HepG2 (cell line): ENCODE results near the gene DHX8. TPM values are rescaled to one million over a fixed set of nuclear protein-coding genes. Genes with fewer than 3 reads are reported as not detected.

Experiments used
- ATF7-NPFF ChIP-seq: sonication (generic); formaldehyde crosslinking; IDR thresholded peaks from 2 replicates; pipeline ENCODE4 v1.8.1; 2023; ENCODE audit warnings: mild to moderate bottlenecking, low read depth, missing genetic modification reagents, moderate library complexity
- CC2D1A ChIP-seq: sonication (generic); formaldehyde crosslinking; IDR thresholded peaks from 2 replicates; pipeline ENCODE4 v1.8.1; 2023; ENCODE audit warnings: mild to moderate bottlenecking, missing genetic modification reagents
- CCAR2 ChIP-seq: fragments of 200-400 bp; formaldehyde crosslinking; optimal IDR thresholded peaks from 2 replicates; pipeline ENCODE3; 2018; ENCODE audit warnings: low read depth, mild to moderate bottlenecking, low read length, moderate library complexity
- ELF1 ChIP-seq: sonication (generic); formaldehyde crosslinking; IDR thresholded peaks from 2 replicates; pipeline ENCODE4 v1.4.0; 2020; ENCODE audit warnings: missing genetic modification reagents
- GTF3A ChIP-seq: sonication (generic); formaldehyde crosslinking; conservative IDR thresholded peaks from 2 replicates; pipeline ENCODE4 v1.4.0; 2020; ENCODE audit warnings: mild to moderate bottlenecking, missing genetic modification reagents
- MXI1 ChIP-seq: IDR thresholded peaks from 3 replicates; pipeline ENCODE4 v1.6.1; 2012; ENCODE audit warnings: low read depth, low read length, inconsistent platforms, borderline replicate concordance
- RNF219 ChIP-seq: sonication (generic); formaldehyde crosslinking; IDR thresholded peaks from 2 replicates; pipeline ENCODE4 v1.5.0; 2020; ENCODE audit warnings: mild to moderate bottlenecking, missing genetic modification reagents
- SIX1 ChIP-seq: sonication (generic); formaldehyde crosslinking; IDR thresholded peaks from 2 replicates; pipeline ENCODE4 v1.4.0; 2020; ENCODE audit warnings: missing genetic modification reagents, borderline replicate concordance
- TOPORS ChIP-seq: sonication (generic); formaldehyde crosslinking; IDR thresholded peaks from 2 replicates; pipeline ENCODE4 v1.8.0; 2023; ENCODE audit warnings: mild to moderate bottlenecking, missing genetic modification reagents
- ZNF234 ChIP-seq: sonication (generic); formaldehyde crosslinking; conservative IDR thresholded peaks from 2 replicates; pipeline ENCODE4 v1.5.1; 2020; ENCODE audit warnings: mild to moderate bottlenecking, missing genetic modification reagents
- ZNF501 ChIP-seq: sonication (generic); formaldehyde crosslinking; IDR thresholded peaks from 2 replicates; pipeline ENCODE4 v1.5.1; 2020; ENCODE audit warnings: mild to moderate bottlenecking, moderate library complexity, missing genetic modification reagents
- ZNF746 ChIP-seq: sonication (generic); formaldehyde crosslinking; IDR thresholded peaks from 2 replicates; pipeline ENCODE4 v1.8.0; 2022; ENCODE audit warnings: mild to moderate bottlenecking, missing genetic modification reagents
- ZNF772 ChIP-seq: sonication (generic); formaldehyde crosslinking; IDR thresholded peaks from 2 replicates; pipeline ENCODE4 v1.5.0; 2020; ENCODE audit warnings: mild to moderate bottlenecking, missing genetic modification reagents
- ZNF792 ChIP-seq: IDR thresholded peaks from 2 replicates; pipeline ENCODE4 v1.6.1; 2016
- ZSCAN5A ChIP-seq: sonication (generic); formaldehyde crosslinking; IDR thresholded peaks from 2 replicates; pipeline ENCODE4 v1.8.0; 2022; ENCODE audit warnings: mild to moderate bottlenecking, missing genetic modification reagents, borderline replicate concordance
- polyA plus RNA-seq, 8 experiments: library from polyadenylated mRNA; depleted of rRNA in 3 of 8; stranded (reverse) in 7 of 8; unstranded in 1 of 8; fragments of >200 nt; fragmentation: Illumina TruSeq in 4 of 8; extraction: Trizol in 4 of 8; gene quantifications; 2 replicates each; pipeline versions ENCODE4 v1.2.1 to v1.2.3, GENCODE V29; 2011 to 2016; ENCODE audit warnings: low read depth in 4 of 8, missing spikeins in 1 of 8, mixed read lengths in 1 of 8; ENCODE audit not compliant: insufficient read depth in 1 of 8
- total RNA-seq, 5 experiments: library from RNA; depleted of rRNA; stranded (reverse); fragments of >200 nt; fragmentation: Illumina TruSeq; extraction: Trizol; gene quantifications; 2 replicates each; pipeline ENCODE4 v1.2.3, GENCODE V29; 2016; ENCODE audit warnings: low read depth in 1 of 5
- TF ChIP-seq, protein P1 (sequence below): sonication (generic); formaldehyde crosslinking; IDR thresholded peaks from 2 replicates; pipeline ENCODE4 v1.8.0; 2022; ENCODE audit warnings: missing genetic modification reagents, mild to moderate bottlenecking, moderate library complexity, borderline replicate concordance
- TF ChIP-seq, protein P2 (sequence below): sonication (generic); formaldehyde crosslinking; IDR thresholded peaks from 2 replicates; pipeline ENCODE4 v1.5.0; 2020; ENCODE audit warnings: missing genetic modification reagents
- TF ChIP-seq, protein P3 (sequence below): sonication (generic); formaldehyde crosslinking; IDR thresholded peaks from 2 replicates; pipeline ENCODE4 v1.5.1; 2020; ENCODE audit warnings: missing genetic modification reagents, mild to moderate bottlenecking, borderline replicate concordance
- TF ChIP-seq, protein P4 (sequence below): sonication (generic); formaldehyde crosslinking; IDR thresholded peaks from 2 replicates; pipeline ENCODE4 v1.8.0; 2022; ENCODE audit warnings: missing genetic modification reagents, mild to moderate bottlenecking, inconsistent platforms, borderline replicate concordance

The DHX8 gene
- total and polyA plus RNA-seq, 2 of the 13 experiments (the other 11 are each of a cell fraction or from before 2014, with no cell fraction given), result 24.8 to 48.9 TPM

GRCh38 chr17:43572368-43572980 is 88.7 kb downstream of the DHX8 start (continued):
- TF ChIP-seq CC2D1A (CRISPR knock-in tag) (no peak), MXI1 (peak; percentile 21; the same call in 1 of the 3 replicates), ATF7-NPFF (CRISPR knock-in tag) (no peak), TOPORS (CRISPR knock-in tag) (no peak), ZNF501 (CRISPR knock-in tag) (peak; percentile 91), GTF3A (no peak), ZNF234 (CRISPR knock-in tag) (no peak), ZNF772 (CRISPR knock-in tag) (no peak), ZSCAN5A (CRISPR knock-in tag) (no peak), CCAR2 (peak; percentile 53), SIX1 (no peak; the same call in 1 of the 2 replicates), ZNF746 (CRISPR knock-in tag) (no peak), RNF219 (CRISPR knock-in tag) (no peak), ZNF792 (0 out of 2 replicates have a peak, but pooled peaks have one; percentile 31), ELF1 (CRISPR knock-in tag) (no peak)
- TF ChIP-seq, protein P1, sequence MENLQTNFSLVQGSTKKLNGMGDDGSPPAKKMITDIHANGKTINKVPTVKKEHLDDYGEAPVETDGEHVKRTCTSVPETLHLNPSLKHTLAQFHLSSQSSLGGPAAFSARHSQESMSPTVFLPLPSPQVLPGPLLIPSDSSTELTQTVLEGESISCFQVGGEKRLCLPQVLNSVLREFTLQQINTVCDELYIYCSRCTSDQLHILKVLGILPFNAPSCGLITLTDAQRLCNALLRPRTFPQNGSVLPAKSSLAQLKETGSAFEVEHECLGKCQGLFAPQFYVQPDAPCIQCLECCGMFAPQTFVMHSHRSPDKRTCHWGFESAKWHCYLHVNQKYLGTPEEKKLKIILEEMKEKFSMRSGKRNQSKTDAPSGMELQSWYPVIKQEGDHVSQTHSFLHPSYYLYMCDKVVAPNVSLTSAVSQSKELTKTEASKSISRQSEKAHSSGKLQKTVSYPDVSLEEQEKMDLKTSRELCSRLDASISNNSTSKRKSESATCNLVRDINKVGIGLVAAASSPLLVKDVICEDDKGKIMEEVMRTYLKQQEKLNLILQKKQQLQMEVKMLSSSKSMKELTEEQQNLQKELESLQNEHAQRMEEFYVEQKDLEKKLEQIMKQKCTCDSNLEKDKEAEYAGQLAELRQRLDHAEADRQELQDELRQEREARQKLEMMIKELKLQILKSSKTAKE, result no peak
- TF ChIP-seq, protein P2, sequence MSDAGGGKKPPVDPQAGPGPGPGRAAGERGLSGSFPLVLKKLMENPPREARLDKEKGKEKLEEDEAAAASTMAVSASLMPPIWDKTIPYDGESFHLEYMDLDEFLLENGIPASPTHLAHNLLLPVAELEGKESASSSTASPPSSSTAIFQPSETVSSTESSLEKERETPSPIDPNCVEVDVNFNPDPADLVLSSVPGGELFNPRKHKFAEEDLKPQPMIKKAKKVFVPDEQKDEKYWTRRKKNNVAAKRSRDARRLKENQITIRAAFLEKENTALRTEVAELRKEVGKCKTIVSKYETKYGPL, result no peak
- TF ChIP-seq, protein P3, sequence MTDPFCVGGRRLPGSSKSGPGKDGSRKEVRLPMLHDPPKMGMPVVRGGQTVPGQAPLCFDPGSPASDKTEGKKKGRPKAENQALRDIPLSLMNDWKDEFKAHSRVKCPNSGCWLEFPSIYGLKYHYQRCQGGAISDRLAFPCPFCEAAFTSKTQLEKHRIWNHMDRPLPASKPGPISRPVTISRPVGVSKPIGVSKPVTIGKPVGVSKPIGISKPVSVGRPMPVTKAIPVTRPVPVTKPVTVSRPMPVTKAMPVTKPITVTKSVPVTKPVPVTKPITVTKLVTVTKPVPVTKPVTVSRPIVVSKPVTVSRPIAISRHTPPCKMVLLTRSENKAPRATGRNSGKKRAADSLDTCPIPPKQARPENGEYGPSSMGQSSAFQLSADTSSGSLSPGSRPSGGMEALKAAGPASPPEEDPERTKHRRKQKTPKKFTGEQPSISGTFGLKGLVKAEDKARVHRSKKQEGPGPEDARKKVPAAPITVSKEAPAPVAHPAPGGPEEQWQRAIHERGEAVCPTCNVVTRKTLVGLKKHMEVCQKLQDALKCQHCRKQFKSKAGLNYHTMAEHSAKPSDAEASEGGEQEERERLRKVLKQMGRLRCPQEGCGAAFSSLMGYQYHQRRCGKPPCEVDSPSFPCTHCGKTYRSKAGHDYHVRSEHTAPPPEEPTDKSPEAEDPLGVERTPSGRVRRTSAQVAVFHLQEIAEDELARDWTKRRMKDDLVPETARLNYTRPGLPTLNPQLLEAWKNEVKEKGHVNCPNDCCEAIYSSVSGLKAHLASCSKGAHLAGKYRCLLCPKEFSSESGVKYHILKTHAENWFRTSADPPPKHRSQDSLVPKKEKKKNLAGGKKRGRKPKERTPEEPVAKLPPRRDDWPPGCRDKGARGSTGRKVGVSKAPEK, result no peak
- TF ChIP-seq, protein P4, sequence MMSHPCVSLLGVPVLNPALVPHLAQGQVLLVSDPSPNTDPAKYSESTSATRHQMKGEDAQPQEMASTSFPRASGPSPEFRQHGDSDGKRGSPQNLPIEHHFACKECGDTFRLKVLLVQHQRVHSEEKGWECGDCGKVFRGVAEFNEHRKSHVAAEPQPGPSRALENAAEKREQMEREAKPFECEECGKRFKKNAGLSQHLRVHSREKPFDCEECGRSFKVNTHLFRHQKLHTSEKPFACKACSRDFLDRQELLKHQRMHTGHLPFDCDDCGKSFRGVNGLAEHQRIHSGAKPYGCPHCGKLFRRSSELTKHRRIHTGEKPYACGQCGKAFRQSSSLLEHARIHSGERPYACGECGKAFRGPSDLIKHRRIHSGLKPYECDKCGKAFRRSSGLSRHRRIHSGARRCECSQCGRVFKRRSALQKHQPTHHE (CRISPR knock-in tag), result no peak
